Neural crest cell (in vitro differentiated cells): ENCODE data around the gene KLHL6. TPM values are rescaled to one million over a fixed set of nuclear protein-coding genes. Genes with fewer than 3 reads are reported as not detected.
"Not testable (repeated sequence)": the region's sequence is repeated elsewhere in the genome, so short reads cannot be mapped to it uniquely, and the experiment has no call there.

Source experiments
- DNase-seq: peaks from one replicate; pipeline ENCODE4 v3.0.0; 2021; ENCODE audit warnings: low read depth, mixed read lengths, low spot score
- H3K27ac Mint-ChIP-seq: one replicate; pipeline ENCODE4 v1.8.0; 2021; ENCODE audit warnings: mild to moderate bottlenecking, mixed read lengths; ENCODE audit not compliant: unreplicated experiment
- H3K27me3 Mint-ChIP-seq: 2 replicates; pipeline ENCODE4 v1.8.0; 2021; ENCODE audit warnings: low read depth, mild to moderate bottlenecking, mixed read lengths
- H3K36me3 Mint-ChIP-seq: 2 replicates; pipeline ENCODE4 v1.8.0; 2021; ENCODE audit warnings: low read depth, mild to moderate bottlenecking, mixed read lengths
- H3K4me1 Mint-ChIP-seq: 2 replicates; pipeline ENCODE4 v1.8.0; 2021; ENCODE audit warnings: mixed read lengths
- H3K4me3 Mint-ChIP-seq: one replicate; pipeline ENCODE4 v1.8.0; 2021; ENCODE audit warnings: mild to moderate bottlenecking, mixed read lengths
- H3K9me3 Mint-ChIP-seq: 2 replicates; pipeline ENCODE4 v1.8.0; 2021; ENCODE audit warnings: mixed read lengths
- CTCF ChIP-seq: fragments of 200-600 bp; sonication (generic); conservative IDR thresholded peaks from 2 replicates; pipeline ENCODE4 v1.5.0; 2021; ENCODE audit warnings: antibody characterized with exemption, mild to moderate bottlenecking
- total RNA-seq: library from RNA; stranded (reverse); gene quantifications from 2 replicates; pipeline ENCODE4 v1.2.1, GENCODE V29; 2021

The KLHL6 gene
- total RNA-seq, 1 donor from 2014 or later, result 0.12 TPM

GRCh38 chr3:183532620-183533411, 22.7 kb downstream of the KLHL6 start:
- no peak for TF ChIP-seq CTCF
- no peak for DNase-seq
- no peaks in the 10 kb centered on the region for H3K27me3 Mint-ChIP-seq
- H3K4me1 Mint-ChIP-seq, result peaks cover 19% of the 10 kb centered on the region
- H3K9me3 Mint-ChIP-seq, result peaks cover 3% of the 10 kb centered on the region
- no peaks in the 10 kb centered on the region for H3K36me3 Mint-ChIP-seq
- no peak overlapping the region for H3K4me3 Mint-ChIP-seq
- H3K27ac Mint-ChIP-seq, result peak overlapping the region; percentile 36

- peaks cover 19% of the 10 kb centered on the region for H3K4me1 Mint-ChIP-seq
- H3K4me3 Mint-ChIP-seq, result no peak overlapping the region
- no peak overlapping the region for H3K27ac Mint-ChIP-seq
- H3K36me3 Mint-ChIP-seq, result no peaks in the 10 kb centered on the region
- DNase-seq, result no peak
- no peak for TF ChIP-seq CTCF
- H3K9me3 Mint-ChIP-seq, result peaks cover 3% of the 10 kb centered on the region
- no peaks in the 10 kb centered on the region for H3K27me3 Mint-ChIP-seq
These were observed 25.8 kb downstream of the KLHL6 start for GRCh38 chr3:183529717-183530116.

GRCh38 chr3:183529185-183529584, 26.3 kb downstream of the KLHL6 start:
- peaks cover 3% of the 10 kb centered on the region for H3K9me3 Mint-ChIP-seq
- no peak overlapping the region for H3K27ac Mint-ChIP-seq
- H3K36me3 Mint-ChIP-seq, result no peaks in the 10 kb centered on the region
- H3K4me3 Mint-ChIP-seq, result no peak overlapping the region
- no peak for TF ChIP-seq CTCF
- no peaks in the 10 kb centered on the region for H3K27me3 Mint-ChIP-seq
- peaks cover 18% of the 10 kb centered on the region for H3K4me1 Mint-ChIP-seq
- no peak for DNase-seq

- not testable (repeated sequence) for H3K27me3 Mint-ChIP-seq, H3K36me3 Mint-ChIP-seq, H3K4me3 Mint-ChIP-seq, H3K27ac Mint-ChIP-seq, H3K9me3 Mint-ChIP-seq, DNase-seq
- peaks cover 14% of the 10 kb centered on the region for H3K4me1 Mint-ChIP-seq
These were observed 26.7 kb downstream of the KLHL6 start for GRCh38 chr3:183528758-183529157.

- H3K4me1 Mint-ChIP-seq, result peaks cover 6% of the 10 kb centered on the region
- DNase-seq, result no peak
- H3K27ac Mint-ChIP-seq, result peak overlapping the region; percentile 5
- no peaks in the 10 kb centered on the region for H3K36me3 Mint-ChIP-seq
- H3K9me3 Mint-ChIP-seq, result peaks cover 3% of the 10 kb centered on the region
- no peaks in the 10 kb centered on the region for H3K27me3 Mint-ChIP-seq
- H3K4me3 Mint-ChIP-seq, result no peak overlapping the region
- no peak for TF ChIP-seq CTCF
These were observed 27.8 kb downstream of the KLHL6 start for GRCh38 chr3:183527428-183528379.
